Fibroblast of lung (primary cell): Measurements from ENCODE around the gene NCR3LG1. TPM values are rescaled to one million over a fixed set of nuclear protein-coding genes. Genes with fewer than 3 reads are reported as not detected.

Experiments used
- DNase-seq, 2 donors: peaks; one replicate each; pipeline versions ENCODE4 v3.0.0 to v3.0.0-alpha.2; 2010; ENCODE audit warnings: low read depth in 2 of 2
- H2AFZ ChIP-seq: 2 replicates; pipeline ENCODE4 v1.5.1; 2012; ENCODE audit warnings: low read length, control low read depth, inconsistent platforms
- H3K27ac ChIP-seq: 2 replicates; pipeline ENCODE4 v1.5.1; 2011; ENCODE audit warnings: low read length, control low read depth; ENCODE audit not compliant: insufficient read depth
- H3K27me3 ChIP-seq: 2 replicates; pipeline ENCODE4 v1.5.1; 2011; ENCODE audit warnings: mild to moderate bottlenecking, low read length; ENCODE audit not compliant: control insufficient read depth, insufficient read depth
- H3K36me3 ChIP-seq: 2 replicates; pipeline ENCODE4 v1.5.1; 2011; ENCODE audit warnings: low read length; ENCODE audit not compliant: control insufficient read depth, insufficient read depth
- H3K4me1 ChIP-seq: 2 replicates; pipeline ENCODE4 v1.5.1; 2011; ENCODE audit warnings: low read length; ENCODE audit not compliant: control insufficient read depth, insufficient read depth; ENCODE audit errors: extremely low read depth
- H3K4me2 ChIP-seq: 2 replicates; pipeline ENCODE4 v1.5.1; 2011; ENCODE audit warnings: low read length, control low read depth; ENCODE audit not compliant: insufficient read depth; ENCODE audit errors: extremely low read depth
- H3K4me3 ChIP-seq, 4 experiments: fragments of 200-600 bp in 1 of 4; sonication (generic) in 1 of 4; replicated peaks in 1 of 4; 2 replicates each; pipeline ENCODE4 v1.5.1; 2011 to 2016; ENCODE audit warnings: low read length in 4 of 4, low read depth in 3 of 4, mild to moderate bottlenecking in 3 of 4, control low read depth in 2 of 4, inconsistent platforms in 1 of 4, mixed read lengths in 1 of 4; ENCODE audit not compliant: insufficient read depth in 1 of 4; ENCODE audit errors: control extremely low read depth in 1 of 4
- H3K79me2 ChIP-seq: 2 replicates; pipeline ENCODE4 v1.5.1; 2012; ENCODE audit warnings: mild to moderate bottlenecking, low read length, inconsistent platforms; ENCODE audit not compliant: control insufficient read depth, insufficient read depth
- H3K9ac ChIP-seq: 2 replicates; pipeline ENCODE4 v1.5.1; 2011; ENCODE audit warnings: mild to moderate bottlenecking, low read length, control low read depth; ENCODE audit not compliant: insufficient read depth
- H3K9me3 ChIP-seq: 2 replicates; pipeline ENCODE4 v1.5.1; 2012; ENCODE audit warnings: low read depth, low read length; ENCODE audit not compliant: control insufficient read depth, insufficient read depth
- H4K20me1 ChIP-seq: 2 replicates; pipeline ENCODE4 v1.5.1; 2011; ENCODE audit warnings: low read length; ENCODE audit not compliant: control insufficient read depth, insufficient read depth; ENCODE audit errors: extremely low read depth
- CTCF ChIP-seq, 2 donors: IDR thresholded peaks in 1 of 2; conservative IDR thresholded peaks in 1 of 2; 1 replicate in 1 of 2; 2 replicates in 1 of 2; pipeline ENCODE4 v1.5.1; 2011 to 2012; ENCODE audit warnings: low read length in 2 of 2, control low read depth in 1 of 2, inconsistent platforms in 1 of 2, low read depth in 1 of 2, mild to moderate bottlenecking in 1 of 2
- EZH2 ChIP-seq: IDR thresholded peaks from 2 replicates; pipeline ENCODE4 v1.5.1; 2012; ENCODE audit warnings: low read length, control low read depth, mild to moderate bottlenecking; ENCODE audit errors: missing control alignments
- polyA plus RNA-seq, 2 donors: library from polyadenylated mRNA; depleted of rRNA in 1 of 2; stranded (reverse) in 1 of 2; unstranded in 1 of 2; fragments of >200 nt; gene quantifications; 2 replicates each; pipeline ENCODE4 v1.2.1, GENCODE V29; 2011 to 2012; ENCODE audit warnings: missing spikeins in 1 of 2
- total RNA-seq: library from RNA; depleted of rRNA; stranded (reverse); fragments of >200 nt; gene quantifications from 2 replicates; pipeline ENCODE4 v1.2.1, GENCODE V29; 2014

Gene NCR3LG1
- total and polyA plus RNA-seq, 2 donors (not counting 1 experiment from before 2014, with no cell fraction given): 4.5 to 6.0 TPM

- no peak for DNase-seq
- no peaks in the 10 kb centered on the region for H3K36me3 ChIP-seq
Observed at GRCh38 chr11:17387811-17388210, 36.2 kb downstream of the NCR3LG1 start.

GRCh38 chr11:17388609-17389210 lies 37.1 kb downstream of the NCR3LG1 start, which contains the start of gene KCNJ11:
TSS of gene KCNJ11 (minus strand) at chr11:17388659. CDS start at chr11:17388091, 568 bp downstream.
- no peak within 1 kb of the TSS for H2AFZ ChIP-seq
- no peak for TF ChIP-seq EZH2
- TF ChIP-seq CTCF (conservative IDR thresholded peaks at IDR 0.05 in 1 of 2, IDR thresholded peaks at IDR 0.05 in 1 of 2; ENCODE audit: low read depth in 1 of 2, low read length in 2 of 2): no peak
- H3K27ac ChIP-seq: no peak within 1 kb of the TSS
- H3K79me2 ChIP-seq: no peaks in the 10 kb centered on the region
- H3K36me3 ChIP-seq: no peaks in the 10 kb centered on the region
- H4K20me1 ChIP-seq: no peaks in the 10 kb centered on the region
- no peak for DNase-seq
- peaks cover 4% of the 10 kb centered on the region for H3K27me3 ChIP-seq
- H3K4me3 ChIP-seq: peak within 1 kb of the TSS in 2 of 4 experiments; percentile 25 to 56
- H3K4me2 ChIP-seq: peak within 1 kb of the TSS; percentile 54
- no peak within 1 kb of the TSS for H3K9ac ChIP-seq
- no peaks in the 10 kb centered on the region for H3K9me3 ChIP-seq
- no peaks in the 10 kb centered on the region for H3K4me1 ChIP-seq

More at GRCh38 chr11:17387811-17388210, 36.2 kb downstream of the NCR3LG1 start:
- Histone ChIP-seq H3K27me3 (peaks cover 4% of the 10 kb centered on the region), H3K9ac (no peak overlapping the region), H3K4me2 (no peak overlapping the region), H3K4me3 (no peak overlapping the region), H3K4me1 (no peaks in the 10 kb centered on the region), H3K27ac (no peak overlapping the region), H4K20me1 (no peaks in the 10 kb centered on the region), H2AFZ (no peak overlapping the region), H3K79me2 (no peaks in the 10 kb centered on the region), H3K9me3 (no peaks in the 10 kb centered on the region)
- TF ChIP-seq CTCF (conservative IDR thresholded peaks at IDR 0.05 in 1 of 2, IDR thresholded peaks at IDR 0.05 in 1 of 2; ENCODE audit: low read depth in 1 of 2, low read length in 2 of 2): no peak
- TF ChIP-seq EZH2: no peak

- peak; percentile 31 to 36 for TF ChIP-seq CTCF (conservative IDR thresholded peaks at IDR 0.05 in 1 of 2, IDR thresholded peaks at IDR 0.05 in 1 of 2; ENCODE audit: low read depth in 1 of 2, low read length in 2 of 2)
- TF ChIP-seq EZH2: no peak
- no peaks in the 10 kb centered on the region for H3K9me3 ChIP-seq
- no peak overlapping the region for H3K9ac ChIP-seq
- DNase-seq: peak; percentile 19 to 30
- peak overlapping the region in 2 of 4 experiments; percentile 25 to 56 for H3K4me3 ChIP-seq
- H2AFZ ChIP-seq: no peak overlapping the region
- H3K27ac ChIP-seq: no peak overlapping the region
- H3K4me2 ChIP-seq: peak overlapping the region; percentile 54
- H3K4me1 ChIP-seq: no peaks in the 10 kb centered on the region
- H3K36me3 ChIP-seq: no peaks in the 10 kb centered on the region
- peaks cover 4% of the 10 kb centered on the region for H3K27me3 ChIP-seq
- H3K79me2 ChIP-seq: no peaks in the 10 kb centered on the region
- no peaks in the 10 kb centered on the region for H4K20me1 ChIP-seq
Observed at GRCh38 chr11:17389211-17389956, 37.8 kb downstream of the NCR3LG1 start.
